ENCODE data around the gene FAM186B. TPM values are rescaled to one million over a fixed set of nuclear protein-coding genes. Genes with fewer than 3 reads are reported as not detected.

FAM186B gene
- polyA plus RNA-seq, 2 of the 4 experiments (the other 2 are of a cell fraction): 0.04 to 0.08 TPM

DNA sequence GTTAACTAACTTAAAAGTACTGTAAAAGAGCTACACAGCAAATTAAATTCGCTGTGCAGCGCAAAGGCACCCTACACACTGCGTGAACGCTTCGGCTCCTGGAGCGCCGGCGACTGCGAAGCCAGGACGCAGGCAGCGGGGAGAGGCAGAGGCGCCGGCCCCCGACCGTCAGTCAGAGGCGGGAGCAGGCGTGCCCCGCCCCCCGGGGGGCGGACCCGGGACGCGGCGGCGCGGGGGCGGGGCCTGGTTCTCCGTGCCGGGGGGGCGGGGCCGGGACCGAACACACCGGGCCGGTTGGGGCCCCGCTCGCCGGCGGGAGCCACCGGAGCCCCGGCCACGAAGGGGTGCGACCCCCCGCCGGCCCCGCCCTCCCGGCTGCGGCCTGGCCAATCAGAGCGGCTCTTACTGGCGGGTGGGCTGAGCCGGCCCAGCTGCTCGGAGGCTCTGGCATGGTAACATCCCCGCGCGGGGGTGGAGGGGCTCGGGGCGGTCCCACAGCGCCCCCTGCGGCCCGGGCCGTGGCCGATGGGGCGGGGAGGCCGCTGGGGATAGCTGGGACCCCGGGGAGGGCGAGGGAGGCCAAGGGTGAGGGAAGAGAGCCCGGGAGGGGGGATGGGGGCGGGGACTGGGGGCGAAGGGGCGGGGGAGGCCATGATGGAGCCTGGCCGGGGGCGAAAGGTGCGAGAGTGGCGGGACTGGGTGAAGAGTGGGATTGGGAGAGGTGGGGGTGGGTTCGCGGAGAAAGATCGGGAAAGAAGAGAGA lies 17.9 kb upstream of the FAM186B start, which contains the start of gene PRPF40B (continued):
- TF ChIP-seq, protein P1, sequence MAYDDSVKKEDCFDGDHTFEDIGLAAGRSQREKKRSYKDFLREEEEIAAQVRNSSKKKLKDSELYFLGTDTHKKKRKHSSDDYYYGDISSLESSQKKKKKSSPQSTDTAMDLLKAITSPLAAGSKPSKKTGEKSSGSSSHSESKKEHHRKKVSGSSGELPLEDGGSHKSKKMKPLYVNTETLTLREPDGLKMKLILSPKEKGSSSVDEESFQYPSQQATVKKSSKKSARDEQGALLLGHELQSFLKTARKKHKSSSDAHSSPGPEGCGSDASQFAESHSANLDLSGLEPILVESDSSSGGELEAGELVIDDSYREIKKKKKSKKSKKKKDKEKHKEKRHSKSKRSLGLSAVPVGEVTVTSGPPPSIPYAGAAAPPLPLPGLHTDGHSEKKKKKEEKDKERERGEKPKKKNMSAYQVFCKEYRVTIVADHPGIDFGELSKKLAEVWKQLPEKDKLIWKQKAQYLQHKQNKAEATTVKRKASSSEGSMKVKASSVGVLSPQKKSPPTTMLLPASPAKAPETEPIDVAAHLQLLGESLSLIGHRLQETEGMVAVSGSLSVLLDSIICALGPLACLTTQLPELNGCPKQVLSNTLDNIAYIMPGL (CRISPR knock-in tag; IDR thresholded peaks at IDR 0.05; ENCODE audit: borderline replicate concordance): no peak
- TF ChIP-seq BHLHE40 (IDR thresholded peaks at IDR 0.05; ENCODE audit: low read depth, low read length) (no peak), CHD4 (IDR thresholded peaks at IDR 0.05; ENCODE audit: borderline replicate concordance) (no peak), SREBF2 (IDR thresholded peaks at IDR 0.05) (no peak), HOXA7 (CRISPR knock-in tag; IDR thresholded peaks at IDR 0.05) (no peak), KDM5A (IDR thresholded peaks at IDR 0.05) (no peak), NR3C1 (IDR thresholded peaks at IDR 0.05) (no peak), POLR2A (IDR thresholded peaks at IDR 0.05; ENCODE audit: low read length) (peak; percentile 93), ESRRA (IDR thresholded peaks at IDR 0.05; ENCODE audit: borderline replicate concordance, low read length) (no peak)
- TF ChIP-seq, protein P2, sequence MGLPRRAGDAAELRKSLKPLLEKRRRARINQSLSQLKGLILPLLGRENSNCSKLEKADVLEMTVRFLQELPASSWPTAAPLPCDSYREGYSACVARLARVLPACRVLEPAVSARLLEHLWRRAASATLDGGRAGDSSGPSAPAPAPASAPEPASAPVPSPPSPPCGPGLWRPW (IDR thresholded peaks at IDR 0.05): no peak
- TF ChIP-seq, protein P3, sequence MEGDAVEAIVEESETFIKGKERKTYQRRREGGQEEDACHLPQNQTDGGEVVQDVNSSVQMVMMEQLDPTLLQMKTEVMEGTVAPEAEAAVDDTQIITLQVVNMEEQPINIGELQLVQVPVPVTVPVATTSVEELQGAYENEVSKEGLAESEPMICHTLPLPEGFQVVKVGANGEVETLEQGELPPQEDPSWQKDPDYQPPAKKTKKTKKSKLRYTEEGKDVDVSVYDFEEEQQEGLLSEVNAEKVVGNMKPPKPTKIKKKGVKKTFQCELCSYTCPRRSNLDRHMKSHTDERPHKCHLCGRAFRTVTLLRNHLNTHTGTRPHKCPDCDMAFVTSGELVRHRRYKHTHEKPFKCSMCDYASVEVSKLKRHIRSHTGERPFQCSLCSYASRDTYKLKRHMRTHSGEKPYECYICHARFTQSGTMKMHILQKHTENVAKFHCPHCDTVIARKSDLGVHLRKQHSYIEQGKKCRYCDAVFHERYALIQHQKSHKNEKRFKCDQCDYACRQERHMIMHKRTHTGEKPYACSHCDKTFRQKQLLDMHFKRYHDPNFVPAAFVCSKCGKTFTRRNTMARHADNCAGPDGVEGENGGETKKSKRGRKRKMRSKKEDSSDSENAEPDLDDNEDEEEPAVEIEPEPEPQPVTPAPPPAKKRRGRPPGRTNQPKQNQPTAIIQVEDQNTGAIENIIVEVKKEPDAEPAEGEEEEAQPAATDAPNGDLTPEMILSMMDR (IDR thresholded peaks at IDR 0.05): peak; percentile 64
- TF ChIP-seq, protein P4, sequence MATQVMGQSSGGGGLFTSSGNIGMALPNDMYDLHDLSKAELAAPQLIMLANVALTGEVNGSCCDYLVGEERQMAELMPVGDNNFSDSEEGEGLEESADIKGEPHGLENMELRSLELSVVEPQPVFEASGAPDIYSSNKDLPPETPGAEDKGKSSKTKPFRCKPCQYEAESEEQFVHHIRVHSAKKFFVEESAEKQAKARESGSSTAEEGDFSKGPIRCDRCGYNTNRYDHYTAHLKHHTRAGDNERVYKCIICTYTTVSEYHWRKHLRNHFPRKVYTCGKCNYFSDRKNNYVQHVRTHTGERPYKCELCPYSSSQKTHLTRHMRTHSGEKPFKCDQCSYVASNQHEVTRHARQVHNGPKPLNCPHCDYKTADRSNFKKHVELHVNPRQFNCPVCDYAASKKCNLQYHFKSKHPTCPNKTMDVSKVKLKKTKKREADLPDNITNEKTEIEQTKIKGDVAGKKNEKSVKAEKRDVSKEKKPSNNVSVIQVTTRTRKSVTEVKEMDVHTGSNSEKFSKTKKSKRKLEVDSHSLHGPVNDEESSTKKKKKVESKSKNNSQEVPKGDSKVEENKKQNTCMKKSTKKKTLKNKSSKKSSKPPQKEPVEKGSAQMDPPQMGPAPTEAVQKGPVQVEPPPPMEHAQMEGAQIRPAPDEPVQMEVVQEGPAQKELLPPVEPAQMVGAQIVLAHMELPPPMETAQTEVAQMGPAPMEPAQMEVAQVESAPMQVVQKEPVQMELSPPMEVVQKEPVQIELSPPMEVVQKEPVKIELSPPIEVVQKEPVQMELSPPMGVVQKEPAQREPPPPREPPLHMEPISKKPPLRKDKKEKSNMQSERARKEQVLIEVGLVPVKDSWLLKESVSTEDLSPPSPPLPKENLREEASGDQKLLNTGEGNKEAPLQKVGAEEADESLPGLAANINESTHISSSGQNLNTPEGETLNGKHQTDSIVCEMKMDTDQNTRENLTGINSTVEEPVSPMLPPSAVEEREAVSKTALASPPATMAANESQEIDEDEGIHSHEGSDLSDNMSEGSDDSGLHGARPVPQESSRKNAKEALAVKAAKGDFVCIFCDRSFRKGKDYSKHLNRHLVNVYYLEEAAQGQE (IDR thresholded peaks at IDR 0.05): no peak
- TF ChIP-seq, protein P5, sequence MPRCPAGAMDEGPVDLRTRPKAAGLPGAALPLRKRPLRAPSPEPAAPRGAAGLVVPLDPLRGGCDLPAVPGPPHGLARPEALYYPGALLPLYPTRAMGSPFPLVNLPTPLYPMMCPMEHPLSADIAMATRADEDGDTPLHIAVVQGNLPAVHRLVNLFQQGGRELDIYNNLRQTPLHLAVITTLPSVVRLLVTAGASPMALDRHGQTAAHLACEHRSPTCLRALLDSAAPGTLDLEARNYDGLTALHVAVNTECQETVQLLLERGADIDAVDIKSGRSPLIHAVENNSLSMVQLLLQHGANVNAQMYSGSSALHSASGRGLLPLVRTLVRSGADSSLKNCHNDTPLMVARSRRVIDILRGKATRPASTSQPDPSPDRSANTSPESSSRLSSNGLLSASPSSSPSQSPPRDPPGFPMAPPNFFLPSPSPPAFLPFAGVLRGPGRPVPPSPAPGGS (IDR thresholded peaks at IDR 0.05): no peak

DNA sequence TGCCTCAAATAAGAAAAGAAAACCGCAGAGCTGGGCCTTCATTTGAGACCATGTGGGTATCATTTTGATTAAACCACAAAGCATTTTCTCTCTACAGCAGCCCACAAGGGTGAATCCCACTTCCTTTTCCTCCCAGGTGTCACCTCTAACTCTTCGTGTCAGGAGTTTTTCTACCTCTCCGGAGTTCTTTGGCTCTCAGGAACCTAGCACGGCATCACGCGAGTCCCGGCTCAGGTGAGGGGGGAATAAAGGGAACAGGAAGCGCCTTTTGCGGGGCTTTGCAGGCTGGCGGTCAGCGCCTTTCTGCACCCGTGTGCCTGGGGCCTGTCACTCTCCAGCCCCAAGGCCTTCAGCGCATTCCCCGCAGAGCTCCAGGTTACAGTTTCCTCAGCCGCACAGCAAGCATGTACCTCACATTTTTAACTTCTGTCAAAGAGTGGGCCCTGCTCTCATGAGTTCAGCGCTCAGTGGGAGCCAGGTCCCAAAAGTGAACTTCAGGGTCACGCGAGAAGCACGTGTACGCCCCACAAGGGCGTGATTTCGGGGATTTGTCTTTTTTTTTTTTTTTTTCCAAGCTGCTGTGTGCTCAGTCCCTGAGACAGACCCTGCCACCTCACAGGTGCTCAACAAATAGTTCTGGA lies 17.2 kb upstream of the FAM186B start:
- no peak for FAIRE-seq
- H3K4me1 ChIP-seq: peaks cover 35% of the 10 kb centered on the region
- POLR2A ChIA-PET: interaction anchor here (0.6 to 1.2 kb wide), 9 partner anchors 14 to 770 kb away, joined by 3 to 6 read pairs (median 3); partner anchors contain the start of genes DDX23, FAM186B and TMBIM6
- H3K27ac ChIP-seq: peak overlapping the region; percentile 79 to 90
- CTCF ChIA-PET: interaction anchor here (0.6 to 4.4 kb wide), 19 partner anchors 9 to 383 kb away, joined by 3 to 35 read pairs (median 3); partner anchors contain the start of genes DNAJC22, TMBIM6 and TROAP
- peak in 1 of 2 experiments; percentile 60 for DNase-seq (ENCODE audit: low read depth in 1 of 2, low spot score in 1 of 2)
- peak; percentile 39 to 58 for ATAC-seq
- H3K4me3 ChIP-seq: peak overlapping the region; percentile 63
- peak overlapping the region; percentile 97 for H3K4me2 ChIP-seq
- no peaks in the 10 kb centered on the region for H3K9me3 ChIP-seq
- 29% methylated on average over 22 of the region's 22 CpGs for WGBS (ENCODE audit: missing lambda C conversion rate)
- TF ChIP-seq BHLHE40 (IDR thresholded peaks at IDR 0.05; ENCODE audit: low read depth, low read length): peak; percentile 58
- no peak for TF ChIP-seq JUN (IDR thresholded peaks at IDR 0.05)
- TF ChIP-seq NR3C1 (IDR thresholded peaks at IDR 0.05): no peak
- TF ChIP-seq ZFP36 (IDR thresholded peaks at IDR 0.05; ENCODE audit: borderline replicate concordance, partially characterized antibody): no peak
- TF ChIP-seq CHD2 (IDR thresholded peaks at IDR 0.05; ENCODE audit: low read length, partially characterized antibody): peak; percentile 88
- TF ChIP-seq, protein P6, sequence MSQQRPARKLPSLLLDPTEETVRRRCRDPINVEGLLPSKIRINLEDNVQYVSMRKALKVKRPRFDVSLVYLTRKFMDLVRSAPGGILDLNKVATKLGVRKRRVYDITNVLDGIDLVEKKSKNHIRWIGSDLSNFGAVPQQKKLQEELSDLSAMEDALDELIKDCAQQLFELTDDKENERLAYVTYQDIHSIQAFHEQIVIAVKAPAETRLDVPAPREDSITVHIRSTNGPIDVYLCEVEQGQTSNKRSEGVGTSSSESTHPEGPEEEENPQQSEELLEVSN (IDR thresholded peaks at IDR 0.05; ENCODE audit: borderline replicate concordance, low read depth): peak; percentile 84
- no peak for TF ChIP-seq CHD4 (IDR thresholded peaks at IDR 0.05; ENCODE audit: borderline replicate concordance)
- no peak for TF ChIP-seq ZSCAN20 (CRISPR knock-in tag; IDR thresholded peaks at IDR 0.05)
- TF ChIP-seq, protein P1 (CRISPR knock-in tag; IDR thresholded peaks at IDR 0.05; ENCODE audit: borderline replicate concordance): no peak
- TF ChIP-seq ESRRA (IDR thresholded peaks at IDR 0.05; ENCODE audit: borderline replicate concordance, low read length): no peak
- TF ChIP-seq CEBPB (IDR thresholded peaks at IDR 0.05): no peak

Measured in A549 (cell line).